ENCODE results near the gene HNRNPDL.
"Not testable (repeated sequence)": the region's sequence is repeated elsewhere in the genome, so short reads cannot be mapped to it uniquely, and the experiment has no call there.

Gene HNRNPDL

GRCh38 chr4:82430193-82430963 lies at the start of gene HNRNPDL, which contains the start of gene ENOPH1:
Gene HNRNPDL (minus strand): TSS chr4:82430462. CDS start chr4:82429690, 772 bp downstream.
Gene ENOPH1 (plus strand): TSS chr4:82430590. CDS start chr4:82430830, 240 bp downstream.
- in situ Hi-C loops (cut with MboI; ENCODE audit: low sequenced_read_pairs): loop anchor here (25.0 kb wide), 1 partner anchor 582 kb away; the partner anchor contains the start of gene LIN54

GRCh38 chr4:82479562-82479961 lies 49.3 kb upstream of the HNRNPDL start:
- in situ Hi-C loops (cut with MboI; ENCODE audit: low sequenced_read_pairs): no loop called here

GRCh38 chr4:82477469-82477868 lies 47.2 kb upstream of the HNRNPDL start:
- in situ Hi-C loops (cut with MboI; ENCODE audit: low sequenced_read_pairs): not testable (repeated sequence)

- in situ Hi-C loops (cut with MboI; ENCODE audit: low sequenced_read_pairs): not testable (repeated sequence)
Measured at GRCh38 chr4:82475931-82476330, 45.7 kb upstream of the HNRNPDL start.

- in situ Hi-C loops (cut with MboI; ENCODE audit: low sequenced_read_pairs): no loop called here
Measured at GRCh38 chr4:82473621-82474164, 43.4 kb upstream of the HNRNPDL start.

GRCh38 chr4:82473080-82473479 lies 42.8 kb upstream of the HNRNPDL start:
- in situ Hi-C loops (cut with MboI; ENCODE audit: low sequenced_read_pairs): not testable (repeated sequence)

- in situ Hi-C loops (cut with MboI; ENCODE audit: low sequenced_read_pairs): loop anchor here (10.0 kb wide), 1 partner anchor 265 kb away; no protein-coding TSS in a partner anchor
Measured at GRCh38 chr4:82469791-82470345, 39.6 kb upstream of the HNRNPDL start.

- in situ Hi-C loops (cut with MboI; ENCODE audit: low sequenced_read_pairs): loop anchor here (10.0 kb wide), 1 partner anchor 267 kb away; no protein-coding TSS in a partner anchor
Measured at GRCh38 chr4:82467471-82467870, 37.2 kb upstream of the HNRNPDL start.

- in situ Hi-C loops (cut with MboI; ENCODE audit: low sequenced_read_pairs): loop anchor here (10.0 kb wide), 1 partner anchor 272 kb away; no protein-coding TSS in a partner anchor
Measured at GRCh38 chr4:82463221-82463620, 33.0 kb upstream of the HNRNPDL start.

GRCh38 chr4:82462415-82462831 lies 32.2 kb upstream of the HNRNPDL start:
- in situ Hi-C loops (cut with MboI; ENCODE audit: low sequenced_read_pairs): loop anchor here (10.0 kb wide), 1 partner anchor 272 kb away; no protein-coding TSS in a partner anchor

GRCh38 chr4:82461710-82462109 lies 31.4 kb upstream of the HNRNPDL start:
- in situ Hi-C loops (cut with MboI; ENCODE audit: low sequenced_read_pairs): loop anchor here (10.0 kb wide), 1 partner anchor 273 kb away; no protein-coding TSS in a partner anchor

GRCh38 chr4:82458729-82459128 lies 28.5 kb upstream of the HNRNPDL start:
- in situ Hi-C loops (cut with MboI; ENCODE audit: low sequenced_read_pairs): no loop called here

GRCh38 chr4:82457266-82457665 lies 27.0 kb upstream of the HNRNPDL start:
- in situ Hi-C loops (cut with MboI; ENCODE audit: low sequenced_read_pairs): no loop called here

- in situ Hi-C loops (cut with MboI; ENCODE audit: low sequenced_read_pairs): no loop called here
Measured at GRCh38 chr4:82452026-82452425, 21.8 kb upstream of the HNRNPDL start.

GRCh38 chr4:82450966-82451755 lies 20.9 kb upstream of the HNRNPDL start:
- in situ Hi-C loops (cut with MboI; ENCODE audit: low sequenced_read_pairs): no loop called here

GRCh38 chr4:82447886-82448285 lies 17.6 kb upstream of the HNRNPDL start:
- in situ Hi-C loops (cut with MboI; ENCODE audit: low sequenced_read_pairs): loop anchor here (25.0 kb wide), 1 partner anchor 564 kb away; the partner anchor contains the start of gene LIN54

- in situ Hi-C loops (cut with MboI; ENCODE audit: low sequenced_read_pairs): loop anchor here (25.0 kb wide), 1 partner anchor 573 kb away; the partner anchor contains the start of gene LIN54
Measured at GRCh38 chr4:82439088-82439487, 8.8 kb upstream of the HNRNPDL start.

GRCh38 chr4:82437285-82438005 lies 7.2 kb upstream of the HNRNPDL start:
- in situ Hi-C loops (cut with MboI; ENCODE audit: low sequenced_read_pairs): loop anchor here (25.0 kb wide), 1 partner anchor 575 kb away; the partner anchor contains the start of gene LIN54

- in situ Hi-C loops (cut with MboI; ENCODE audit: low sequenced_read_pairs): loop anchor here (25.0 kb wide), 1 partner anchor 576 kb away; the partner anchor contains the start of gene LIN54
Measured at GRCh38 chr4:82436780-82437179, 6.5 kb upstream of the HNRNPDL start.

GRCh38 chr4:82436130-82436529 lies 5.9 kb upstream of the HNRNPDL start:
- in situ Hi-C loops (cut with MboI; ENCODE audit: low sequenced_read_pairs): loop anchor here (25.0 kb wide), 1 partner anchor 576 kb away; the partner anchor contains the start of gene LIN54
